Femur (tissue), 1 donor: Measurements from ENCODE around the gene PRRG3.
A peak's percentile ranks its signal among the peaks of the same experiment; 100 is the strongest.
"Not testable (repeated sequence)": the region's sequence is repeated elsewhere in the genome, so short reads cannot be mapped to it uniquely, and the experiment has no call there.

Source experiments
- DNase-seq: peaks from one replicate; pipeline ENCODE4 v3.0.0-alpha.2; 2017

The PRRG3 gene

DNA sequence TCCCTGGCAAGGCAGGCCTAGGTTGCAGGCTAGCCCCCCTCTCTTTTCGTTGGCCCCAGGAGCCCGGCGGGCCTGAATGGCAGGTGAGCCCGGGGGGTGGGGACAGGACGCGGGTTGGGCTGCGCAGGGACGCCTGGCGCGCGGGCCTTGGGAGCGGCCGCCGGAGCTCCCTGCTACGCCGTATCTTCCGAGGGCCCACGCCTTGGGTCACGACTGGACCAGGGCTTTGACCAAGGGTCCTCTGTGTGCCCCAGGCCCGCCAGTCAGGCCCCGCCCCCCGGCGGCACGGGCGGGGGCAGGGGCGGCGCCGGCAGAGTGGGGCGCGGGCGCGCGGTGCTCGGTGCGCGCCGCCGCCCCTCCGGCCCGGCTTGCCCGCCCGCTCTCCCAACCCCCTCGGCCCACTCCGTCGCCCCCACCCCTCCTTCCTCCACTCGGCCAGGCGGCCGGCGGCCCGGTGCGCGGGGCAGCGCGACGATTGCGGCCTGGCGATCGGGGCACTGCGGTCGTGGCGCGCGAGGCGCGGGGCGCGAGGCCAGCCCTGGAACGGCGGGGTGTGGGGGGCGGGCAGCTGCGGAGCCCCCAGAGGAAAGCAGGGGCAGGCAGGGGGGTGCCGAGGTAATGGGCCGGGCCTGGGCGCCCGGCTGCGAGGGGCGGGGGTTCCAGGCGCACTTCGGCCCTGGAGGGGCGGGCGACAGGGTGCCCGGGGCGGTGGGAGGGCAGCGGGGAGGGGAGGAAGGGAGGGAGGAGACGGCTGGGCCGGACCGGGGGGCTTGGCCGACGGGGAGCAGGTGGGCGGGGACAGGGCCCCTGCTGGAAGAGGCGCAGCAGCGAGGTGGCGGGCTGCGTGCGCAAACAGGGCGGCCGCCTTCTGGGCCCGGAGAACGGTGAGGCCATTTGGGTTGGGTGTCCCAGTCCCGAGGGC, at the start of gene PRRG3:
TSS of gene PRRG3 (plus strand) at position 798 of the 922 bp plus-strand sequence. CDS start 3,357 bp downstream, outside the sequence.
- peak; percentile 74 for DNase-seq

DNA sequence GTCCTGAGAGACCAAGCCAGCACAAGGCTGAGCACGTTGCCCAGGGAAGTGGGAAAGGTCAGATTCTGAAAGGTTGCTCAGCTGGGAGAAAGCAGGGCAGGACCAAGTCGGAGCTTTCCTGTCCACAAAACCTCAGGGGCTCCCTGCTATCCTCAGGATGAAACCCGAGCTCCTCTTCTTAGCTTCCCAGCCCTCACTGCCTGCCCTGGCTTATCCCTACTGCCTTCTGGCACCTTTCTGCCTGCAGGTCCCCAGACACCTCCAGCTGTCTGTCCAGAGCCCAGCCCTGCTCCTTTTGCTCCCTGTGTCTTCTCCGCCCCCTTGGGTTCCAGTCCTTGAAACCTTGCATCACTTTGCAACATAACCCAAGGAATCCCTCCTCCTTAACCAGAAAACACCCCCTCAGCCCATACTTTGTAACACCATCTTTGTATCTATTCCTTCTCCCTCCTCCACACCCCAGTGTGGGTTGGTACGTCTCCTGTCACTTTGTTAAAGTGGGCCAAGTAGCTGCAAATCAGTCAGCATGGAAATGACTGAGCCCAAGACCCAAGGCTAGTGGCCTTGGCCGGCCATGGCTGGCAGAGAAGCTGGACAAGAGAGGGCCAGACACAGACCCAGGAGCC, 20.0 kb upstream of the PRRG3 start:
- no peak for DNase-seq

DNA sequence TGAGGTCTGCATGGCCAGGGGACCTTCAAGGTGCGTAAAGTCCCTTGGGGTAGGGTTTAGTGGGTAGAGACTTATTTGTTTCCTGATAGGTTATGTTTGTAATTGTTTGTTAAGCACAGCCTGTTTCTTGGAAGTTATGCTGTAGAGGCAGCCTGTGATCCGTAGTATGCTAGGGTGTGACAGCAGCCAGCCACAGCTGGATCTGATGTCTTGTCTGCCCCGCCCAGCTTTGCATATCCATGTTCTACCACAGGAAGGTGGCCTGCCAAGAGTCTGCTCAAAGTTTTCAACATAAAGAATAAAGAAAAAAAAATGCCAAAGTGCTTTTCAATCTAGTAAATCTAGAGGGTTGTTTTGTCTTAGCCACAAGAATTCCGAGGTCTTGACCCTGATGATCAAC, 19.1 kb upstream of the PRRG3 start:
- DNase-seq, result no peak

DNA sequence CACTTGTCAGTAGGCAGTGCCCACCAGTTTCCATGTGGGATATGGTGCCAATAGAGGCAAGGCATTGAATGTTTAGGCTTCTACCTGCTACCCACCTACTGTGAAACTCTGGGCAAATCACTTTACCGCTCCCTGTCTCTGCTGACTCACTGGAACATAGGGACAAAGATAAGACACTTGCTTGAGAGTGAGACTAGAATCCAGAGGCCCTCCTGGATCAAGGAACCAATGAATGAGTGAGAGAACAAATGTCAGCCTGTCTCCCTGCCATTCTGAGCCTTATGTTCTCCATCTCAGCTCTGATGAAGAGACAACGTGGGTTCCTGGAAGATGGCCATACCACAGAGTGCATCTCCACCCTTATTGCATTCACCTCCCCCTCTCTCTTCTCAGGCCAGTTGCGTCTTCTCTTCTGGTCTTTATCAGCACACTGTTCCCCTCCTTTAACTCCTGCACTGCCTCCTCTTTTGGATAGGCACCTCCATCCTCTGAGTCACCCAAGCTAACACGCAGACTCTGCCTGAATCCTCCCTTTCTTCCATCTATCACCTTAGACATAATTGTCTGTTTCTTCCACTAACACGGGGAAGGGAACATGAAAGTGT, 15.4 kb upstream of the PRRG3 start:
- no peak for DNase-seq

DNA sequence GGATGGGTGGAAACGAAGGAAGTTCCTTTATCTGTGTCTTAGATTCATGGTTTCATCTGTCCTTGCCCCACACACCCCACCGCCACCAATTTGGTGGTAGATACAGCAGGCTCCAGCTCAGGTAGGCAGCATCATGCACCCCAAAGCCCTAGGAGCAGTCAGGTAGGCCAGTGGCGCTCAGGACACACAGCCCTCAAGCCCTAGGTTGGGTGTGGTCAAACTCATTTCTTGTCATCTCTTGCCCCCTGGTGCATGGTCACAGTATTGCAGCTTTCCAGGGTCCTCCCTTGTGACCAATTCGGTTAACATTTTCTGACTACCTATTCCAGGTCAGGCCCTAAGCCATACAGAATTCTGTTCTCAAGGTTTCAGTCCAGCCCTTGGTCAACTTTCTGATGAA, 14.5 kb upstream of the PRRG3 start:
- DNase-seq, result no peak

DNA sequence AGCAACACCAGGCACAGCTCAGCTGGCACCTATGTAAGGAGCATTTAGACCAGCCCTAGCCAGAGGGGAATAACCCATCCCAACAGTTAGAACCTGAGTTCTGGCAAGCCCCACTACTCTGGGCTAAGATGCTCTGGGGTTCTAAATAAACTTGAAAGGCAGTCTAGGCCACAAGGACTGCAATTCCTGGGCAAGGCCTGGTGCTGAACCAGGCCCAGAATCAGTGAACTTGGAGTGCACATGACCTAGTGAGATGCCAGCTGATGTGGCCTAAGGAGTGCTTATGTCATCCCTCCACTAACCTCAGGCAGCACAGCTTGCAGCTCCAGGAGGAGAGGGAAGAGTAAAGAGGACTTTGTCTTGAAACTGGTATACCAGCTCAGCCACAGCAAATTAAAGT, 7.6 kb upstream of the PRRG3 start:
- DNase-seq, result no peak

DNA sequence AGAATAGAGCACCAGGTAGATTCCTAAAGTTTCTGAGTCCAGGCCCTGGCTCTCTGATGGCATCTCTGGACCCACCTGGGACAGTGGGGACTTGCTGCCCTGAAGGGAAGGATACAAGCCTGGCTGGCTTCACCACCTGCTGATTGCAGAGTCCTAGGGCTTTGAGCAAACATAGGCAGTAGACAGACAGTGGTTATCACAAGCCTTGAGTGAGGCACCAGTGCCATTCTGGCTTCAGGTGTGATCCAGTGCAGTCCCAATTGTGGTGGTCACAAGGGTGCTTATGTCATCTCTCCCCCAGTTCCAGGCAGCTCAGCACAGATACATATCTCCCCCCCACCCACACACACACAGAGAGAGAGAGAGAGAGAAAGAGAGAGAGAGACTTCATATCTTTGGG, 6.6 kb upstream of the PRRG3 start:
- DNase-seq, result no peak

DNA sequence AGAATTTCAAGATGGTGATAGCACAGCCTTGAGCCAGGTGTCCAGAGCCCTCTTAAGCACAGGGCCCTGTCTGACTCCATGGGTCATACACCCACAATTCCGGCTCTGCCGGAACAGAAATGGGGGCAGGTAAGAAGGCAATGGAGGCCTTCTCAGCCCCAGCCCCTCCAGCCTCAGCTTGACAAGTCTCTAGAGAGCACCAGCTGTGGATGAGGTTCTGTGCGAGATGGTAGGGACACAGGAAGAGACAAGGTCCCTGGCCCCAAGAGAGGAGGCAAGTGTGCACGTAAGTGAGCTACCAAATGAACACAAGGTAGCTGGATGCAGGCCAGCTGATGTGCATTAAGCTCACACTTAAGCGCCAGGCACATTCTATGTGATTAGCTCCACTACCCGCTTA, 2.4 kb upstream of the PRRG3 start:
- DNase-seq, result no peak

DNA sequence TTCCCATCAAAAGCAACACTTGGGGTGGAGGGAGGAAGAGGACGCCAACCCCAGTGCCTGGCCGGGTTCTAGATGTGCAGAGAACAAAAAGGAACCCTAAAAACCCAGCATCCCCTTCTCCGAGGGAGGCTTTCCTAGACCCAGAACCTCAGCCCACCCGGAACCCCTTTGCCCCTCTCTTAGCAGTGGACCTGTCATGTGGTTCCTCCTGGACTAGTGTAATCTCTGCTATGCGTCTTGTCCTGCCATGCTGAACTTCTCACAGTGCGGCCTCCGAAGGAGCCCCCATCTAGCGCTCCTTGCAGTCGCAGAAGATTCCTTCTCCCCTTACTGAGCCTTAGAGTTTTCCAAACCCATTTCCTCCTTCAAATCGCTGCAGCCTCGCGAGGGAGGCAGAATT, 1.1 kb upstream of the PRRG3 start:
- DNase-seq, result no peak

DNA sequence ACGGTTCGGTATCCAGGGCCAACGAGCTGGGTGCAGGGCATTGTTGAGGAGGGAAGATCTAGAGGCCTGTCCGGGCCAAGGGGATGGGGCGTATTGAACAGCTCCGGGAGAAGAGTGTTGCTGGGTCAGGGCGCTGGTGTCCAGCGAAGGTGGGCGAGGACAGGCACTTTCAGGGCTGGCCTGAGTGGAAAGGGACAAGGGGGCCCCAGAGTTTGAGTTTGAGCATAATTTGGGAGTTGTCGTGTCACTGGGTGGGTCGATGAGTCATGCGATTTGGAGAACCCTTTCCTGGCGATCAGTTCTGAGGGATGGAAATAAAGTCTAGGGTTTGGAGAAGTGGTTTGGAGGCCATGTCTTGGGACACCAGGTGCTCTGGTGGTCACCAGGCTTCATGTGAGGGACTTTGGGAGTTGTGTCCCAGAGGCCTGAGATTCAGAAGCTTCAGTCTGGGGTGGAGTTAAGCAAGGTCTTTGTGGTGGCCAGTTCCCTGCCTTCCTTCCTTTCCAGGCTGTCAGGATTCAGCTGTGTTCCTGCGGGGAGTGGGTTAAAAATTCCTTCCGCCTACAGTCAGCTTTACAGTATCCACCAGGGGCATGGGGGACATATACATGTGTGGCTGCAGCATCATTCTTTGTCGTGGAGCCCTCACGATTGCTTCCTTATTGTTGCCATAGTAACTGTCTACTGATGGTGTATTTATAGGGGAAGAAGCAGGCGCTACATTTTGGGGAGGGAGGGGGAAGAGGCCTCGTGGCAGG, 504 bp downstream of the PRRG3 start:
- DNase-seq, result peak; percentile 39

DNA sequence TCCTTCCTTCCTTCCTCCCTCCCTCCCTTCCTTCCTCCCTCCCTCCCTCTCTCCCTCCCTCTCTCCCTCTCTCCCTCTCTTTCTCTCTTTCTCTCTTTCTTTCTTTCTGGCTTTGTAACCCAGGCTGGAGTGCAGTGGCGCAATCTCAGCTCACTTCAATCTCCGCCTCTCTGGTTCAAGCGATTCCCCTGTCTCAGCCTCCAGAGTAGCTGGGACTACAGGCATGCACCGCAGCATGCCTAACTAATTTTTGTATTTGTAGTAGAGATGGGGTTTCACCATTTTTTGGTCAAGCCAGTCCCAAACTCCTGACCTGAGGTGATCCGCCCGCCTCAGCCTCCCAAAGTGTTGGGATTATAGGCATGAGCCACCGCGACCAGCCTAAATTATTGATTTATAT, 1.8 kb downstream of the PRRG3 start:
- not testable (repeated sequence) for DNase-seq

DNA sequence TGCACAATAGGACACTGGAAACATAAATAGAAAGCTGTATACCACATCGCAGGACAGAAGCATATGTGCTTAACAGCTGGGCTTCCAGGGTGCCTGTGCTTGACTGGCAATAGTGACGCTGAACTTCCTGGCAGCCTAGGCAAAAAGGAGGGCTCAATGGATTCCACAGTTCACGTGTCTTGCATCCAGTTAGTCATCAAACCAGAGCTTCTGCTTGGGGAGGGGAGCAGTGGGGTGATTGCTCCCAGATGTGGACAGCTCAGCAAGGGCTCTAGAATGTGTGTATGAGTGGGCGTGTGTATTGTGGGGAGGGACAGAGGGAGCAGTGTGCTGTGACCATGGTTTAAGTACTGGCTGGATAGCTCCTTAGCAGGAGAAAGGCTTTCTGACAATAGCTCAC, 2.3 kb downstream of the PRRG3 start:
- DNase-seq, result peak; percentile 87

DNA sequence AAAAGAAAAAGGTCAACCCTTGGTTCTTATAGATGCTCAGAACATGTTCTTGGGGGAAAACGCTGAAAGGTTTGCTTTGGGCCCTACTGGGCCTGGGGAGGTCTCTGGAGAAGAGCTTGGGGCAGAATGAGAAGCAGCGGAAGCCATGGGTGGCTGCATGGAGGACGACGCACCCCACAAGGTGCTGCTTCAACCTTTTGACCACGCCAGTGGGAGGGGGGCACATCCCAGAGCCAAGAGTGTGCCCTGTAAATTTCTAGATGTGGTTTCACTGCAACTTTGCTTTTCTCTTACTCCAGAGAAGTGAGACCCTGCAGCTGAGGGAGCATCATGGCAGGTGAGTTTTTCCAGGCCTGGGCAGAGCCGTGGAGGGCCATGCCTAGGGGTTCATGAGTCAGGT, 3.2 kb downstream of the PRRG3 start:
- DNase-seq, result no peak

DNA sequence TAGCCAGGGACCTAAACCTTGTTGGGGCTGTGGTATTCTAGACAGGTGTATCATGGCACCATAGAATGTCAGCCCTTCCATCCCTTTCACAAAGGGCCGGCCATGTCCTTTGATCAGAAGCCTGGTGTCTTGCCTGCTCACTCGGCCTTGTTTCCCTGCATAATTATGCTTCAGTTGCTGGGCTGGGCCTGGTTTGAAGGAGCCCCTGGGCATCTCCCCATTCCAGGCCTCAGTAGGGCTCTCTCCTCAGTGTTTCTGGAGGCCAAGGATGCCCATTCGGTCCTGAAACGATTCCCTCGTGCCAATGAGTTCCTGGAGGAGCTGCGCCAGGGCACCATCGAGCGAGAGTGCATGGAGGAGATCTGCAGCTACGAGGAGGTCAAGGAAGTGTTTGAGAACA, 4.5 kb downstream of the PRRG3 start:
- DNase-seq, result no peak

DNA sequence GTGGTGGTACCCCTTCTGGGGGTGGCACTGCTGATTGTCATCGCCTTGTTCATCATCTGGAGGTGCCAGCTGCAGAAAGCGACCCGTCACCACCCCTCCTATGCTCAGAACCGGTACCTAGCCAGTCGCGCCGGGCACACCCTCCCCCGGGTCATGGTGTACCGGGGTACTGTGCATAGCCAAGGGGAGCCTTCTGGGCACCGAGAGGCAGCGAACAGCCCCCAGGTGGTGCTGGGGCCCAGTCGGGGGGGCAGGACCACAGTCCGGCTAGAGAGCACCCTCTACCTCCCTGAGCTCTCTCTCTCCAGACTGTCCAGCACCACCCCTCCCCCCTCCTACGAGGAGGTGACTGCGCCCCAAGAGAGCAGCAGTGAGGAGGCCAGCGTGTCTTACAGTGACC, 5.3 kb downstream of the PRRG3 start:
- no peak for DNase-seq

DNA sequence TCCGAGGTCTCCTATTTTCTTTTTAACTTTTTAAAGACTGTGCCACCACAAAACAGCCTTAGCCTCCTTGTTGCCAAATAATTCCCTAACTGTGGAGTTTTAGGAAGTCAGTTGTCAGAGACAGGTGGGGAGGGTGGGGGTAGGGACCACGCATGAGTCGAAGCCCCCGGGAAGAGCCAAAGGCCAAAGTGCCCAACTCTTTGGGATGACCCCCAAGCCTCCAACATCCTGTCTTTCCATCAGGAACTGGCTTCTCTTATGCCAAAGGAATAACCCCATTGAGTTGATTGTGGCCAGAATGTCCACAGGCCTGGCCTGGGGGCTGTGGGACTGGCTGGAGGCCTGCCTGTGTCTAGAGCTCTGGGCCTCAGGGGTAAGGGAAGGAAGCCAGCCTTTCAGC, 5.8 kb downstream of the PRRG3 start:
- DNase-seq, result no peak

DNA sequence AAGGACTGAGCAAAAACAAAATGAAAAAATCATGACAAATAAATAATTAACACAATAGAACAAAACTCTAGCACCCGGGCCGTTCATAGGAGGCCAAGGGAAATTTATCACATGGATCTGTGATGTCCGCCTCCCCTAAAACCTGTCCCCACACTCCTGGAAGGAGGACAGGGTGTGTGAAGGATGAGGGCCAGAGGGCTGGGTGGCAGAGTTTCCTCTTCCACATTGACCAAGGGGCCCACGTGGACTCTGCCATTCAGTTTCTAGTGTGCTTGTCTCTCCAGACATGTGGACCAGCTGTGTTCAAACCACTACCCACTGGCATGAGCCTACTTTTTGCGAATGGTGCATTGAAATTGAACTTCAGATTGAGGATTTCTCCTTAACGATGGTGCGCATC, 6.3 kb downstream of the PRRG3 start:
- DNase-seq, result no peak

DNA sequence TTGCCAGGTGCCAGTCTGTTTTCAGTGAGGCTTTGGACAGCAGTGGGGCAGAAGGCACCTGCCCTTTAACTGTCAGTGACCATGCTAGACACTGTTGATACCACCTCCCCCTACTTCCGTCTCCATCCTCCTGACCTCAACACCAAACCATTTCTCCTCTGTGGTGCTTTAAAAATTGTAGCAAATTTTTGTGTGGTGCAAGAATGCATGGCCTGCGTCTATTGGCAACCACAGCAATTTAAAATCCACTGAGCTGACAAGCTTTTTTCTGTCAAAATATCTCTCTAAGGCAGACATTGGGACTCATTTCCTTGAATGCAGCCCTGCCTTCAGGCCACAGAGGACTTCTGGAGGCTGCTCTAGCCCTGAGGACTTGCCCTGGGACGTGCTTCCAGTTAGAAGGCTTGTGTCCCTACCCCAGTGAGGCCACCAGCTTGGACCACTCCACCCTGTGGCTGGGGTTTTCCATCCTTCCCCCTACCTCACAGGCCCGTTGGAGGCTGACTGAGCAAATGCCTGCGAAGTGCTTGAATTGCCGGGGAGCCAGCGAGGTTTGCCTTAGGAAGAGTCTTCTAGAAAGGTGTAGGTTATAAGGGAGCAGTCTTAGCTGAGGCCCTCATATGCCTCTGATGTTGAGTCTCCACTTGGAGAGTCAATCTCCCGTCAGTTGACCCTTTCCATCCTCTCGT, 6.9 kb downstream of the PRRG3 start:
- no peak for DNase-seq

DNA sequence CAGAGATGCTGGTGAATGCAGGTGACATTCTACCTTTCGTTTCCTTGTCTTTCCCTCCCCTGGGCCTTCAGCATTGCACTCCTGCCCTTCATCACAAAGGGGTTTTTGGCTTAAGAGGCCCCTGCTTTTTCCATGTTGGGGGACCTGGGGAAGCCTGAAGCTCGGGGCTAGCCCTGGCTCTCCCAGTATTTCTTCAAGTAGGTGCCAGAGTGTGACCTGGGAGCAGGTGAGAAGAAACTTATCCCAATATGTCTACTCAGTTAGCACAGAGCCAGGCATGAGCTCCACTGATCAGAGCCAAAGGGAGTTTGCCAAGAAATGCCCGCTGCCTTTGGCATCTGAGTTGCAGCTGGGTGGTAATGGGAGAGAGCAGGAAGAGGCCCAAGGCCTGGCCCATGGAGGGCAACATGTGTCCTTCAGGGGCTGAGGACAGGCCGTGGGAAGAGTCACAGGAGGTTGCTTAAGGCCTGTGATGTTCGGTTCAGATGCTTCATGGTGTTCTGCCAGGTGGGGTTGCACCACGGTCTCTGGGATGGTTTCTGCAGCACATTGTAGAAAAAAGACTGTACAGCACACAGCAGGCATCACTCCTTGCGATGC, 7.6 kb downstream of the PRRG3 start:
- peak; percentile 20 for DNase-seq

DNA sequence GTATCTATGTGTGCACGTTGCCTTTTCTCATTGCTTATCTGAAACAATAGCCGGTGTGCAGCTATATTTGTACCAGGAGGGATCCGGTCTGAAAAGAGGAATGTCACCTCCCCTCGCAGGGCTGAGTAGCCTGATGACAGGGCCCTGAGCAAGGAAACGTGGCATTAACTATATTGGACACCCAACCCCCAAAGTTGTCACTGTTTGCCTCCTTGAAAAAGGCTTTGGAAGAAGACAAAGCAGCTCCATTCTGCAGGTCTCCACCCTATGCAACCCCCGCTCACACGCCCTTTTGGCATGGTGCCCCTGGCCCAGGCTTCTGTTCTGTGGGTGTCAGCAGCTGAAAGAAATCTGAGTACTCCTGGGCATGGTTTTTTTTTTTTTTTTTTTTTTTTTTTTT, 8.2 kb downstream of the PRRG3 start:
- peak; percentile 85 for DNase-seq

DNA sequence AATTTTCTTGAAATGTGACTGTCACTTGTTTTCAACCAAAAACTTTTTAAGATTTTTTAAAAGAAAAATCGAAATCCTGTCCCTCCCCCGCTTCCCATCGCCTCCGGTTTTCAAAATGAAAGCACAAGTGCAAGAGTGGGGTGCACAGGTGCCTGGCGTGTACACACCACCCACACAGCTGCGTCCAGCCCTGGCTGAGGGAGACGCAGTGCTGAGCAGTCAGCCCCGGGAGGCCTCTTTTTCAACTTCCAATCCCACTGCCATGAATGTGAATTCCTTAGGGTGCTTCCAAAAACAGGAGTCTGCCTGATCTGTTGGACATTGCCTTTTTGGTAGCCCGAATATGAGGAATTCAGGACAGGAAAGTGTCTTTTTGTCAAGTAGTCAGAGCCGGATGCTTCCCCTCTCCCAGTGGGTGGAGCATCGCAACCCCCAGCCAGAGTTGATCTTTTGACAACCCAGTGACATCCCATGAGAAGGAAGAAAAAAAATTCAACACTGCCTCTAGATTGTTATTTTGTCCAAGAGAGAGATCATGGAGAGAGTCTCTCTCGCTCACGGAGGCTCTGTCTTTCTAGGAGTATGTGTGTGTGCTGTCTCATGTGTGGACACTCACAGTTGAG, 8.9 kb downstream of the PRRG3 start:
- peak; percentile 29 for DNase-seq

DNA sequence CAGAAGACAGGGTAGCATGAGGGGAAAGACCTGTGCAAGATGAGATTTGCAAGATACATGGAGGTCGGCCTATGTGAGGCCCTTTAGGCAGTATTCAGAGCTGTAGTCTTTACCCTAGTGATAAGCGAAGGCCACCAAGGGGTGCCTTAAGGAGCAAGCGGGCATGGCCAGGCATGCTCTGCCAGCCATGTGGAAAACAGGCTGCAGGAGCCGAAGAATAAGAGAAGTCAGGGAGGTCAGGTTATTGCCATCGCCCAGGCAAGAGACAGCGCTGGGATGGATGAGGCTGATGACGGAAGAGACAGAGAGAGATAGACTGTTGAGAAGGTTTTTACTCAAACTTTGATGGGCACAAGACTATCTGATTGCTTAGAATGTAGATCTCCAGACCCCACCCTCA, 13.6 kb downstream of the PRRG3 start:
- DNase-seq, result no peak
